Progenitor cell of endocrine pancreas (in vitro differentiated cells): Measurements from ENCODE around the gene GRIK5. TPM values are rescaled to one million over a fixed set of nuclear protein-coding genes. Genes with fewer than 3 reads are reported as not detected.

Experiments
- DNase-seq: peaks from one replicate; pipeline ENCODE4 v3.0.0; 2021; ENCODE audit warnings: low spot score; ENCODE audit not compliant: unreplicated experiment
- H3K27ac Mint-ChIP-seq: 2 replicates; pipeline ENCODE4 v1.8.0; 2021; ENCODE audit warnings: mild to moderate bottlenecking, moderate library complexity, mixed read lengths
- H3K27me3 Mint-ChIP-seq: 2 replicates; pipeline ENCODE4 v1.8.0; 2021; ENCODE audit warnings: mixed read lengths
- H3K36me3 Mint-ChIP-seq: 2 replicates; pipeline ENCODE4 v1.8.0; 2022; ENCODE audit warnings: mixed read lengths; ENCODE audit not compliant: insufficient read depth
- H3K4me1 Mint-ChIP-seq: 2 replicates; pipeline ENCODE4 v1.8.0; 2021; ENCODE audit warnings: low read depth, mixed read lengths
- H3K4me3 Mint-ChIP-seq: 2 replicates; pipeline ENCODE4 v1.8.0; 2021; ENCODE audit warnings: low read depth, mild to moderate bottlenecking, moderate library complexity, mixed read lengths
- H3K9me3 Mint-ChIP-seq: 2 replicates; pipeline ENCODE4 v1.8.0; 2021; ENCODE audit warnings: low read depth, mixed read lengths
- CTCF ChIP-seq: fragments of 200-600 bp; sonication (generic); IDR thresholded peaks from one replicate; pipeline ENCODE4 v1.5.0; 2021; ENCODE audit warnings: antibody characterized with exemption, mild to moderate bottlenecking; ENCODE audit not compliant: unreplicated experiment
- total RNA-seq: library from RNA; stranded (reverse); gene quantifications from 2 replicates; pipeline ENCODE4 v1.2.1, GENCODE V29; 2021

The GRIK5 gene
- total RNA-seq, 1 donor from 2014 or later, result 11.6 TPM

GRCh38 chr19:42064432-42064831 is 5.6 kb downstream of the GRIK5 start:
- peaks cover 4% of the 10 kb centered on the region for H3K36me3 Mint-ChIP-seq
- H3K27me3 Mint-ChIP-seq, result no peaks in the 10 kb centered on the region
- H3K9me3 Mint-ChIP-seq, result no peaks in the 10 kb centered on the region
- DNase-seq, result no peak
- no peaks in the 10 kb centered on the region for H3K4me1 Mint-ChIP-seq
- no peak overlapping the region for H3K27ac Mint-ChIP-seq
- H3K4me3 Mint-ChIP-seq, result no peak overlapping the region
- no peak for TF ChIP-seq CTCF

- no peak for DNase-seq
- Mint-ChIP-seq H3K27me3 (no peaks in the 10 kb centered on the region), H3K36me3 (peaks cover 4% of the 10 kb centered on the region), H3K4me3 (no peak overlapping the region), H3K9me3 (no peaks in the 10 kb centered on the region), H3K27ac (no peak overlapping the region), H3K4me1 (no peaks in the 10 kb centered on the region)
- TF ChIP-seq CTCF, result no peak
These were observed 7.6 kb downstream of the GRIK5 start for GRCh38 chr19:42062381-42062780.

- H3K36me3 Mint-ChIP-seq, result peaks cover 4% of the 10 kb centered on the region
- H3K27me3 Mint-ChIP-seq, result no peaks in the 10 kb centered on the region
- H3K4me3 Mint-ChIP-seq, result no peak overlapping the region
- DNase-seq, result no peak
- no peak overlapping the region for H3K27ac Mint-ChIP-seq
- H3K4me1 Mint-ChIP-seq, result no peaks in the 10 kb centered on the region
- no peaks in the 10 kb centered on the region for H3K9me3 Mint-ChIP-seq
- no peak for TF ChIP-seq CTCF
These were observed 9.9 kb downstream of the GRIK5 start for GRCh38 chr19:42060117-42060516.

GRCh38 chr19:42059196-42059595 is 10.8 kb downstream of the GRIK5 start:
- no peaks in the 10 kb centered on the region for H3K9me3 Mint-ChIP-seq
- H3K4me1 Mint-ChIP-seq, result no peaks in the 10 kb centered on the region
- H3K4me3 Mint-ChIP-seq, result no peak overlapping the region
- no peak overlapping the region for H3K27ac Mint-ChIP-seq
- TF ChIP-seq CTCF, result no peak
- H3K27me3 Mint-ChIP-seq, result no peaks in the 10 kb centered on the region
- DNase-seq, result no peak
- peaks cover 4% of the 10 kb centered on the region for H3K36me3 Mint-ChIP-seq

GRCh38 chr19:42057846-42058245 is 12.2 kb downstream of the GRIK5 start:
- Mint-ChIP-seq H3K27ac (no peak overlapping the region), H3K4me3 (no peak overlapping the region), H3K9me3 (no peaks in the 10 kb centered on the region), H3K27me3 (no peaks in the 10 kb centered on the region), H3K4me1 (no peaks in the 10 kb centered on the region), H3K36me3 (peaks cover 4% of the 10 kb centered on the region)
- no peak for TF ChIP-seq CTCF
- no peak for DNase-seq
